ENCODE measurements around the gene NDUFC2. TPM values are rescaled to one million over a fixed set of nuclear protein-coding genes. Genes with fewer than 3 reads are reported as not detected.
A peak's percentile ranks its signal among the peaks of the same experiment; 100 is the strongest.

NDUFC2 gene
- total and polyA plus RNA-seq, 7 donors, result 223 to 350 (median 259) TPM

DNA sequence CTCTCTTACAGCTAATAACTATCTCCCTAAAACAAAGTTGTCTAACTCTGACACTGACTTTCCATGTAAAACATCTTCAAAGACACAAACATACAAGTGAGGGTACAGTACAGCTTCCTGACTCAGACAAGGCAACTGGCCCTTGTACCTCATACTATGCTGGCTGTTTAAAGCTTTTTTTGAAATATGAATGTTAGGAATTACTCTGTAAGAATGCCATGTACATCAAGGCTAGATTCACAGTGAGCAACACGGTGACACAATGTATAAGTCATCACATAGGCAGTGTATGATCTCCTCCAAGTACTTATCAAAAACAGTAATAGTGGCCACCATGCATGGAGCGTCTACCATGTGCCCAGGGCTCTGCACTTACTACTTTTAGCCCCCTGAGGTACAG is 31.2 kb upstream of the NDUFC2 start:
- ATAC-seq (no peak), DNase-seq (no peak)
- H3K9me3 ChIP-seq, result no peaks in the 10 kb centered on the region
- TF ChIP-seq, protein P1, sequence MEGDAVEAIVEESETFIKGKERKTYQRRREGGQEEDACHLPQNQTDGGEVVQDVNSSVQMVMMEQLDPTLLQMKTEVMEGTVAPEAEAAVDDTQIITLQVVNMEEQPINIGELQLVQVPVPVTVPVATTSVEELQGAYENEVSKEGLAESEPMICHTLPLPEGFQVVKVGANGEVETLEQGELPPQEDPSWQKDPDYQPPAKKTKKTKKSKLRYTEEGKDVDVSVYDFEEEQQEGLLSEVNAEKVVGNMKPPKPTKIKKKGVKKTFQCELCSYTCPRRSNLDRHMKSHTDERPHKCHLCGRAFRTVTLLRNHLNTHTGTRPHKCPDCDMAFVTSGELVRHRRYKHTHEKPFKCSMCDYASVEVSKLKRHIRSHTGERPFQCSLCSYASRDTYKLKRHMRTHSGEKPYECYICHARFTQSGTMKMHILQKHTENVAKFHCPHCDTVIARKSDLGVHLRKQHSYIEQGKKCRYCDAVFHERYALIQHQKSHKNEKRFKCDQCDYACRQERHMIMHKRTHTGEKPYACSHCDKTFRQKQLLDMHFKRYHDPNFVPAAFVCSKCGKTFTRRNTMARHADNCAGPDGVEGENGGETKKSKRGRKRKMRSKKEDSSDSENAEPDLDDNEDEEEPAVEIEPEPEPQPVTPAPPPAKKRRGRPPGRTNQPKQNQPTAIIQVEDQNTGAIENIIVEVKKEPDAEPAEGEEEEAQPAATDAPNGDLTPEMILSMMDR (IDR thresholded peaks at IDR 0.05), result no peak
- peaks cover 9 to 75% of the 10 kb centered on the region in 2 donors for H3K36me3 ChIP-seq (ENCODE audit: insufficient read depth in 1 of 2, low read depth in 1 of 2)
- H3K27me3 ChIP-seq (ENCODE audit: insufficient read depth in 3 of 3, low read length in 2 of 3), result no peaks in the 10 kb centered on the region
- intact Hi-C loops (cut with DNase I), result no loop called here
- H3K4me1 ChIP-seq, result no peaks in the 10 kb centered on the region
- 91 to 98% (median 95%) methylated on average over 2 of the region's 2 CpGs for WGBS, 3 donors
- no peak overlapping the region for H3K4me3 ChIP-seq
- no peak overlapping the region for H3K27ac ChIP-seq

DNA sequence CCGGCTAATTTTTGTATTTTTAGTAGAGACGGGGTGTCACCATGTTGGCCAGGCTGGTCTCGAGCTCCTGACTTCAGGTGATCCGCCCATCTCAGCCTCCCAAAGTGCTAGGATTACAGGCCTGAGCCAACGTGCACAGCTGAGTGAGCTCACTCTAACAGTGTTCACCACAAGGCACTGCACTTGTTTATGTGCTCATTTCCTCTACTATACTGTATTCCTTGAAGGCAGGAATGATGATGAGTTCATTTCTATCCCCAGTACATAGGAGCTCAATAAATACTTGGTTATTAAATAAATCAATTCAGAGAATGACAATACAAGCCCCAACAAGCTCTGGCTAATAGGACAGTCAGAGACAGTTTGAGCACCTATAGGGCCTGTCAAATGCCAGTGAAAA is 30.7 kb upstream of the NDUFC2 start:
- WGBS, 3 donors, result 87 to 95% (median 89%) methylated on average over 5 of the region's 5 CpGs
- intact Hi-C loops (cut with DNase I), result no loop called here
- no peak for ATAC-seq

DNA sequence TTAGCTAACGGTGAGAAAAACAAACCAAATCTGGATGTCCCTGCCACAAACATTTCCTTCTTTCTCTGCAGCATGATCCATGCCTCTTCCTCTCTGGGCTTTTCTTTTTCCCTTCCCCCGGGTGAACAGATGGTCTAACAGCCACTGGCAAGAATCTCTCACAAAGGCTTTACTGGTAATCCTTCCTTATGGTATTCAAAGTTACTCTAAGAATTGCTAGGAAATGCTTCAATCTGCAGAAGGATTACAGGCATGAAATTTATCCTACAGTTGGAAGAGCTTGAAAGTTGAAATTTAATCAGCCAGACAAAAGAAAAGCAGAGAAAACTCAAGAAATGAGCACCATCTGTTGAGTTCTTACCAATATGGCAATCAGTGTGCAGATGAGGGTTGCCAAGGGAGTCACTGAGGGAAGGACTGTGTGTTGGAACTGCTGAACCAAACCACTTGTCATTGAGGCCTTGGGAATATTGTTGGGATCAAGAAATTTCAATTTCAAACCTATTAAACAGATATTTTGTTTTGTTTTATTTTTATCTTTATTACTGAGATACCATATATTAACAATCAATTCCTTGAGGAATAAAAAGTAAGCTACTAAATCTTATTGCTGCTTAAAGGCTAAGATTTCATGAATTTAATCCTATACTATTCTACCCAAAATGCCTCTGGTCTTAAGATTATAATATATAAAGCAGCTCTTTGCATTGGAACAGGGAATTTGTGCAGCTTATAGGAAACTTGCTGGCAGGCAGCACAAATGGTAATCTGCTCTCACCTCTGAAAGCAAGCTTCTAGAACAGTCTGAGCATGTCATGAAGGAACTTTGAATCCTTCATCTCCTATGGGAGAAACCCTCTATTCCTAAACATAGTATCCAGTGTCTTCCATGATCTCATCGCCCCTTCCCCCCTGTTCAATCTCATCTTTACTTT is 29.7 kb upstream of the NDUFC2 start:
- H3K4me1 ChIP-seq, result no peaks in the 10 kb centered on the region
- intact Hi-C loops (cut with DNase I), result no loop called here
- peaks cover 9 to 67% of the 10 kb centered on the region in 2 donors for H3K36me3 ChIP-seq (ENCODE audit: insufficient read depth in 1 of 2, low read depth in 1 of 2)
- DNase-seq (no peak), ATAC-seq (no peak)
- no peaks in the 10 kb centered on the region for H3K27me3 ChIP-seq (ENCODE audit: insufficient read depth in 3 of 3, low read length in 2 of 3)
- WGBS, 3 donors, result 51 to 62% (median 57%) methylated on average over 3 of the region's 3 CpGs
- no peak overlapping the region for H3K27ac ChIP-seq
- TF ChIP-seq, protein P1 (IDR thresholded peaks at IDR 0.05), result no peak
- H3K9me3 ChIP-seq, result no peaks in the 10 kb centered on the region
- H3K4me3 ChIP-seq, result no peak overlapping the region

More for the DNA sequence above, 30.7 kb upstream of the NDUFC2 start:
- H3K36me3 ChIP-seq (ENCODE audit: insufficient read depth in 1 of 2, low read depth in 1 of 2), result peaks cover 9 to 73% of the 10 kb centered on the region in 2 donors
- H3K4me3 ChIP-seq, result no peak overlapping the region
- no peak for DNase-seq
- H3K27me3 ChIP-seq (ENCODE audit: insufficient read depth in 3 of 3, low read length in 2 of 3), result no peaks in the 10 kb centered on the region
- no peaks in the 10 kb centered on the region for H3K9me3 ChIP-seq
- H3K27ac ChIP-seq, result no peak overlapping the region
- H3K4me1 ChIP-seq, result no peaks in the 10 kb centered on the region
- TF ChIP-seq, protein P1 (IDR thresholded peaks at IDR 0.05), result no peak

DNA sequence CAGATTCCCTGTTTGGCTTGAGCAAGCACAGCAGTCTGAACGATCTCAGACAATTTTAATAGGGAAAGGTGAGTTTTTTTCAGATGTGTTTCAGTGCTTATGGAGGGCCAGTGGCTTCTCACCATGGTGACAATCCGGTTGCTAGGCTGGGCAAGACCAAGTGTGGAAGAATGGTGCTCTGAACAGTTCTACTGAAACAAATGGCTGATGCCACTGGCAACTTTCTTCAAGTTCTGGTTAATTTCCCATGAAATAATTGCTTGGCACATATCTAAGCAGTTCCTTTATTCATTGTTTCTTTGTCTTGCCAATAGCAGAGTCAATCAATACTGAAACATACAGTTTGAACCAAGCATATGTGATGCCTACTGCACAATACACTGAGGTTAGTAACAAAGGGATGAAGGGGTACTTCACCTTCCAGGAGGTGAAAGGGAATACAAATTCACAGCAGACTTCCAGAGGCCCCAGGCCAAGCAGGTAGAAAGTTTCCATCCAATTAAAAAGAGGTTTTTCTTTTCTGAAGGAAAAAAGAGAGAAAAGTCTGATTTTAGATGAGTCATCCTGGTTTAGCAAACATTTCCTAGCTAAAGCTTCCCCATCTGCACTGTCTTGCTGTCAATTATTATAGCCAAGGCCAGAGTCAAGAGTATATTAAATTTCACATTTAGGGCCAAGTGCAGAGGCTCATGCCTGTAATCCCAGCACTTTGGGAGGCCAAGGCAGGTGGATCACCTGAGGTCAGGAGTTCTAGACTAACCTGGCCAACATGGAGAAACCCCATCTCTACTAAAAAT is 21.2 kb upstream of the NDUFC2 start:
- Histone ChIP-seq H3K9me3 (no peaks in the 10 kb centered on the region), H3K4me3 (no peak overlapping the region), H3K4me1 (peaks cover 12% of the 10 kb centered on the region), H3K27me3 (ENCODE audit: insufficient read depth in 3 of 3, low read length in 2 of 3) (no peaks in the 10 kb centered on the region), H3K36me3 (ENCODE audit: insufficient read depth in 1 of 2, low read depth in 1 of 2) (peaks cover 2 to 43% of the 10 kb centered on the region in 2 donors), H3K27ac (peak overlapping the region; percentile 38)
- WGBS, 3 donors, result 56 to 86% (median 77%) methylated on average over 2 of the region's 2 CpGs
- ATAC-seq (peak in 2 of 4 donors; percentile 37 to 60), DNase-seq (no peak)
- TF ChIP-seq, protein P1 (IDR thresholded peaks at IDR 0.05), result no peak
- intact Hi-C loops (cut with DNase I), result no loop called here

All from psoas muscle (tissue), 8 donors.